Umbilical cord (tissue), 2 donors: Measurements from ENCODE around the gene RAB3IL1. TPM values are rescaled to one million over a fixed set of nuclear protein-coding genes. Genes with fewer than 3 reads are reported as not detected.

Experiments
- DNase-seq: peaks from one replicate; pipeline ENCODE4 v3.0.0-alpha.2; 2015; ENCODE audit warnings: low spot score
- total RNA-seq: library from RNA; depleted of rRNA; stranded (reverse); fragments of >200 nt; gene quantifications from one replicate; pipeline ENCODE4 v1.2.3, GENCODE V29; 2014; ENCODE audit warnings: low replicate concordance; ENCODE audit not compliant: insufficient read depth

The RAB3IL1 gene
- total RNA-seq, 1 donor from 2014 or later, result 10.1 TPM

- no peak for DNase-seq
Observed at GRCh38 chr11:61905067-61905696, 12.2 kb downstream of the RAB3IL1 start.

DNA sequence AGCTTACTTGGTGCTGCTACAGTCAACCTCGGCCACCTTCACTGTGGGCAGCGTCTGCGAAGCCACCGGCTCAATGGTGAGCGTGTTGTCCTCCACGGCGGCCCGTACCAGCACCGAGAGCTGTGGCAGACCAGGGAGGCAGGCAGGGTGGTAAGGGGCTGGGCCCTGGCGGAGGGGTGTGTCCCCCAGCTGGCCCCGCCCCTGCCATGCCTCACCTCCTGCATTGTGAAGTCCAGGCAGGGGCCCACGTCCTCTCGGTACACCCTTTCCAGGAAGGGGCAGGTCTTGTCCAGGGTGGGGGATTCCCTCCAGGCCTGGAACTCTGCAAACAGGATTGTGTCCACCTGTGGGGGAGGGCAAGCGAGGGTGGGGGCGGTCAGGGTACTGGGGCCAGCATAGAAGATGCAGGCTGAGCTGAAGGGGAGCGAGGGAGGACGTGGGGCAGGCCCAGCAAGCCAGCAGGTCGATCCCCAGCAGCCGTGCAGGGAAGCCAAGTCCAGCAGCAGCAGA lies 12.8 kb downstream of the RAB3IL1 start:
- DNase-seq, result no peak

- no peak for DNase-seq
Observed at GRCh38 chr11:61903845-61904244, 13.5 kb downstream of the RAB3IL1 start.

GRCh38 chr11:61902313-61902712 lies 15.1 kb downstream of the RAB3IL1 start:
- DNase-seq, result no peak

DNA sequence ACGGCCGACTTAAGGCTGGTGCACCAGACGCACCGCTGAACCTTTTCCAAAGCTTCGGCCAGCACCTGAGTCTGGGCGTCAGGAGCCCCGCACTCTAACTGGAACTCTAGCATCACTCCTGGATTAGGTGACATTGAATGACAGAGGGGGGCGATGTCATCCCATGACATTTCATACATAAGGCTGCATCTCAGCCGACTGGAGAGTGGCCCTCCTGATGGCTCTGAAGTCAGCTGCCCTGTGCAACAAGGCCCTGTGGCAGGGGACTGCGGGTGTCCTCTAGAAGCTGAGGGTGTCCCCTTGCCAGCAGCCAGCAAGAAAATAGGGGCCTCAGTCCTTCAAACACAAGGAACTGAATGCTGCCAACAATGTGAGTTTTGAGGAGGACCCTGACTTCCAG lies 16.0 kb downstream of the RAB3IL1 start:
- DNase-seq, result no peak

- DNase-seq, result no peak
Observed at GRCh38 chr11:61900251-61900650, 17.1 kb downstream of the RAB3IL1 start.

GRCh38 chr11:61899146-61899841 lies 18.1 kb downstream of the RAB3IL1 start:
- peak; percentile 67 for DNase-seq

DNA sequence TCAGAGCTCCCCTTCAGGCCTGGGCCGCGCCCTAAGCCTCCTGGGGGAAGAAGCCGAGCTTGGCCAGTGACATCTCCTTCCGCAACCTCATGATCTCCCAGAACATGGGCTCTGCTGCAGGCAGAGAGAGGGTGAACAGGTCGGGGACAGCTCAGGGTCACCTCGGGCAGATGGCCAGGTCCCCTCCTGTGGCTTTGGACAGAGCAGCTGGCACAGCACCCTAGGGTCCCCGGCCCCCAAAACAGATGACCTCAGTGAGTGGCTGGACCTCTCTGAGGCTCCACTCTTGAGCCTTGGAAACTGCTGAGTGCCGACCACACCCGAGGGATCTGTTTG lies 19.2 kb downstream of the RAB3IL1 start:
- no peak for DNase-seq

DNA sequence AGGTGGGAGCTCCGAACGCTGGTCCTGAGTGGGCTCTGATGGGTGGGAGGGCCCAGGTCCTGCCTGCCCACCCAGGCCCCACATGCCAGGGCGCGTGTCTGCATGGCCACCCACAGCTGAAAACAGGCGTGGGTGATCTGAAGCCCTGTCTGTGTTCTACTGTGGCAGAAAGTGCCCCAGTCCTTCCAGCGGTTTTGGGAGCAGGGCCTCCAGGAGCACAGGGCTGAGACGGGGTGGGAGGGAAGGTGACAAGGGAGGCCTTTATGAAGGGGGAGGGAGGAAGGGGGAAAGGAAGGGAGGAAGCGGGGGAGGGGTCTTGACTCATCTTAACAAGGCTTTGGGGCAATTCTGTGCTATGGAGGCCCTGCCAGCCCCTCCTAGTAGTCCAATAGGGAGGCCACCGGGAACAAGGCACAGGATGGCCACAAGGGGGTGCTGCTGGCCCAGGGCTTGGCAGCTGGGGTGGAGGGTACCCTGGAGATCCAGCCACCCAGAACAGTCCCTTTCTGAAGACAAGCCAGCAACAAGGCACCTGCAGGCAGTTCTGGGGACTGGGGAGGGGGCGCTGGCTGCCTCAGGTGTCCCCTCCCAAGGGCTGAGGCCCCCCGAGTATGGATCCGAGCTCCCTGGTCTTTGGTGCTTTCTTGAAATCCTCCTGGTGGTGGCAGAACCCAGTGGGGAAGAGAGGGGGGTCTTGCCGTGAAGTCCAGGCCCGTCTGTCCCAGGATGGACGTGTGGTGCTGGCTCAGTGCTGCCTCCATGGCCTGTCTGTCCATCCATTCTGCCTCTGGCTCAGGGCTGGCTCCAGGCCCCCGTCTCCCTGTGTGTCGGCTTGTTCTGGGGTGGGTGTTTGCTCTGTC lies 19.7 kb downstream of the RAB3IL1 start:
- DNase-seq, result peak; percentile 44

DNA sequence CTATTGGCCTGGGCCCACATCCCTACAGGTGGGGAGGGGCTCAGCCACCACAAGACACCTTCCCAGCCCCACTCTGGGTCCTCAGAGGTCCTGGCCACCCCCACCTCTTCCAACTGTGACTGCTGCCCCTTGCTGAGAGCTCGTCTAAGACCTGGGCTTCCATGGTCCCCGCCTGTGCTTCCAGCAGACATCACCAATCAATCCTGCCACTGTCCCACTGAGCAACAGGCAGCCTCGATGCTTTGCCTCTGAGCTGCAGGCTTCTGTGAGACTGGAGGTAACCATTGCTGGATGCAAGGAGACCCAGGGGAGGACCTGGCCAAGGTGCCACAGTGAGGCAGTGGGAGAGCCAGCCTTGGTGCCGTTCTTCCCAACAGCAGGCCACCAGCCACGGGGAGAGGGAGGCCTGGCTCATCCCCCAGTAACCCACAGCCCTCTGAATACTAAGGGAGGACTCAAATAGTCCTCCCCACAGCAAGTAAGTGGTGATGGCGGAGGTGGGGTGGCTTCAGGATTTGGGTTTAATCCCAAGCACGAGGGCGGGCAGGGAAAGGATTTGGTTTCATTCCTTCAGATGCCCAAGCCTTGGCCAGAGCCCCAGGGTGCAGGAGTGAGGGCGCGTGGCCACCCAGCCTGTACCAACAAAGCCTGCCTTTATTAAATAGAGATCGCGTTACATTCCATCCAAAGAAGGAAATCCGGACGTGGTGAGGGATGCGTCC lies 20.5 kb downstream of the RAB3IL1 start:
- no peak for DNase-seq

DNA sequence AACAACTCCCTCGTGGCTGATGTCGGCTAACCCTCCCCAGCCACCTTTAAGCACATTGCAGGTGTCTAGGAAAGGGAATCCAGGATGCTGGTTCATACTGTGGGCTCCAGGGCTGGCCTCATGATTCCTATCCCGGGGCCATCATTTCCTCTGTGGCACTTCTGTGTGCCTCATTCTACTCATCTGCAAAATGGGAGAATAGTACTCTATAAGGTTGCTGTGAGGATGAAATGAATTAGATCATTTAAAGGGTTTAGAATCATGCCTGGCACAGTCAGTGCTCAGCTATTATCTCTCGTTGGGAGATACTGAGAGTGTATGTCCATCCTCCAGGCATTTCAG lies 21.7 kb downstream of the RAB3IL1 start:
- DNase-seq, result no peak

DNA sequence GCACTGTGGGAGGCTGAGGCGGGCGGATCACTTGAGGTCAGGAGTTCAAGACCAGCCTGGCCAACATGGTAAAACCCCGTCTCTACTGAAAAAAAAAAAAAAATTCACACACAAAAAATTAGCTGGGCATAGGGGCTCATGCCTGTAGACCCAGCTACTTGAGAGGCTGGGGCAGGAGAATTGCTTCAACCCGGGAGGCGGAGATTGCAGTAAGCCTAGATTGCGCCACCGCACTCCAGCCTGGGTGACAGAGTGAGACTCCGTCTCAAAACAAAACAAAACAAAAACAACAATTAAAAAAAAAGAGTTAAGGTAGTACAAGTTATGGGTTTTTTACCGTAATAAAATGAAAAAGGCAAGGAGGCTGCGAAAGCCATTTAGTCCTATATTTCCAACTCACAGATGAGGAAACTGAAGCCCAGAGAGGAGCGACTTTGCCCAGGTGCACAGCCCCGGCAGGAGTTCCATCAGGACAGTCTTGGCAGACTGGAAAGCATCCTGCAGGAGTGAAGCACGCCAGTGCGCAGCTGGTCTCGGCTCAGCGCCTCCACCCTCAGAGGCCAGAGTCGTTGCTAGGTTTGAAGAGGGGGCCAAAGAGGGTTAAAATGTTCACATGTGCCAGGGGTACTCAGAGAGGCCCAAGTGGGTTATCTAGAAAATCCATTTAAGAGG lies 22.2 kb downstream of the RAB3IL1 start:
- DNase-seq, result no peak

DNA sequence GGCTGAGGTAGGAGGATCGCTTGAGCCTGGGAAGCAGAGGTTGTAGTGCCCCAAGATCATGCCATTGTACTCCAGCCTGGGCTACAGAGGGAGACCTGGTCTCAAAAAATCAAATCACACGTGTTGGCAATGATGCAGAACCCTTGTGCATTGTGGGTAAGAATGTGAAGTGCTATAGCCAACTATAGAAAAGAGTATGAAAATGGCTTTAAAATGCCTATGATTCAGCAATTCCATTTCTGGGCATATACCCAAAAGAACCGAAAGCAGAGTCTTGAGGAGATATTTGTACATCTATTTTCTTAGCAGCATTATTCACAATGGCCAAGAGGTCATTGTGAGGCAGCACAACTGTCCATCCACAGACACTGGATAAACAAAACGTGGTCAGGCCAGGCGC lies 23.4 kb downstream of the RAB3IL1 start:
- peak; percentile 89 for DNase-seq

DNA sequence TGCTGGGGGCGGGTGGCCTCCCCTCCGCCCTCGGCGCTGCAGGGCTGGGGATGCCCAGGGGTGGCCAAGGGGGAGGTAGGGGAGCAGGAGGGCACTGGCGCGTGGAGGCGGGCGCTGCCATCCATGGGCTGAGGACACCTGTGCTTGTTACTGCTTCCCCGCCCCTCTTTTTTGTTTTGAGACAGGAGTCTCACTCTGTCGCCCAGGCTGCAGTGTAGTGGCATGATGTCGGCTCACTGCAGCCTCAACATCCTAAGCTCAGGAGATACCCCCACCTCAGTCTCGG lies 25.3 kb downstream of the RAB3IL1 start:
- DNase-seq, result no peak

DNA sequence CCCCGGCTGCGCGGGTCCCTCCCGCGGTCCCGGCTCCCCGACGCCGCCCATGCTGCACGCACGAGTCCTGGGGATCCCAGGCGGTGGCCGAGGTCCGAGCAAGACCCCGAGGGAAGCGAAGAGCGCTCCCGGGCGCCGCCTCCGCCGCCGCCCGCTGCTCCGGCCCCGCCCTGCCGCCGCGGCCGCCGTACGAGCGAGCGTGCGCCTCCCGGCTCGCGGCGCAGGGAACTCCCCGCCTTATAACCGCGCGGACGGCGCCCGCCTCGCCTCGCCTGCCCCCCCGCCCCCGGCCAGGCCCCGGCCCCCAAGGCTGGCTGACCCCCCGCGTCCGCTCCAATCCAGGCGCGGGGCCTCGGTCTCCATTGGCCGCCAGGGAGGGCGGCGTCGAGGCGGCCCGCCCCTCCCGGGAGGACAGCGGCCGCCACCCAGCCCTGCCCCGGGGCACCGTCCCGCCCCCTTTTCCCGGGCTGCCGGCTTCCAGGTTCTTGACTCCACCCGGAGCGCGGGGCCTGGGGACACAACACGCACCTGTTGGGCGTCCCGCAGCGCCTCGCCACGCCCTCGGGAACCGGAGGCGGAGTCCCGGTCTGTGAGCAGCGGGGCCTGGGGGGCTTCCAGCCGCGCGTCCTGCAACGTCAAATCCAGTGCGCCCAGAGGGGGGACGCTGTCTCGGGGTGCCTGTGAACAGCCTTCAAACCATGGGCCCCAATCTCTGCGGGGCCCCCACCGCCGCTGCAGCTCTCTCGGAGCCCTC lies 25.9 kb downstream of the RAB3IL1 start, which contains the start of gene FADS3:
Gene FADS3, minus strand, starts transcription at position 215 of the 754 bp plus-strand sequence. Its CDS starts 164 bp downstream, at position 51.
- peak; percentile 78 for DNase-seq

- no peak for DNase-seq
Observed at GRCh38 chr11:61890529-61891330, 26.6 kb downstream of the RAB3IL1 start.

GRCh38 chr11:61889831-61890230 lies 27.5 kb downstream of the RAB3IL1 start:
- no peak for DNase-seq

- DNase-seq, result no peak
Observed at GRCh38 chr11:61888590-61888989, 28.8 kb downstream of the RAB3IL1 start.

DNA sequence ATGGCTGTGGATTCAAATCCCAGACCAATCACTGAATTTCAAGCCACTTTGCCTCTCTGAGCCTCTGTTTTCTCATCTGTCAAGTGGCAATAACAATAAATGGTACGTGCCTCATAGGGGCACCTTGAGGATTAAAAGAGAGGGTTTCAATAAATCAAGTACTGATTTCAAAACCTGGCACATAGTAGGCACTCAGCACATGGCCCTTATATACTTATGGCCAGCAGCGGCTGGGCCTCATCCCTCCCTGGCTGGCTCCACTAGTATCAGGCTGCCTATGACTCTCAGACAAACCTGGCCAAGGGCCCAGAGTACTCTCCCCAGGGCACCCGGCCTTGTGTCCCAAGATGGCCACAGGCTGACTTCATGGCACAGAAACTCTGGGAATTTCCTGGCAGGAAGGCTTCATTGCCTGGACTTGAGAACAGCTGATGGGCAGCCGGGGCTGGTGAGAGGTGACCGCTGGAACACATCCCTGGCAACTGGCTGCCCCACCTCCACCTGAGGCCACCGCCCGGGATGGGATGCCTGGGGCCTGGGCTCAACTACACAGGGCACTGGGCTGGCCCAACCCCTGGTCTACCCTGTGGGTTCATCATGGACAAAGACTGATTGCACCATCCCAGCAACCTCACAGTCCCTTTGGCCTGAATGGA lies 29.4 kb downstream of the RAB3IL1 start:
- peak; percentile 76 for DNase-seq
